CD1c-positive myeloid dendritic cell (primary cell): Measurements from ENCODE around the gene ASF1B.
"Not testable (repeated sequence)": the region's sequence is repeated elsewhere in the genome, so short reads cannot be mapped to it uniquely, and the experiment has no call there.

Experiments used
- DNase-seq: peaks from one replicate; pipeline ENCODE4 v3.0.0-alpha.2; 2016; ENCODE audit errors: extremely low spot score

Gene ASF1B

GRCh38 chr19:14136509-14137281 lies at the start of gene ASF1B:
TSS of gene ASF1B (minus strand) at chr19:14136589. CDS start at chr19:14136456, 133 bp downstream.
- DNase-seq: peak; percentile 99

- not testable (repeated sequence) for DNase-seq
These were observed 49.3 kb upstream of the ASF1B start for GRCh38 chr19:14185691-14186090.

- no peak for DNase-seq
These were observed 48.8 kb upstream of the ASF1B start for GRCh38 chr19:14185158-14185557.

GRCh38 chr19:14183741-14184350 lies 47.5 kb upstream of the ASF1B start:
- no peak for DNase-seq

GRCh38 chr19:14182476-14182875 lies 46.1 kb upstream of the ASF1B start:
- no peak for DNase-seq

- no peak for DNase-seq
These were observed 45.5 kb upstream of the ASF1B start for GRCh38 chr19:14181906-14182305.

GRCh38 chr19:14181199-14181598 lies 44.8 kb upstream of the ASF1B start:
- not testable (repeated sequence) for DNase-seq

- no peak for DNase-seq
These were observed 41.2 kb upstream of the ASF1B start for GRCh38 chr19:14177496-14178074.

- DNase-seq: no peak
These were observed 39.0 kb upstream of the ASF1B start for GRCh38 chr19:14175351-14175792.

- no peak for DNase-seq
These were observed 38.5 kb upstream of the ASF1B start for GRCh38 chr19:14174883-14175282.

- DNase-seq: no peak
These were observed 32.6 kb upstream of the ASF1B start for GRCh38 chr19:14168993-14169392.

GRCh38 chr19:14168259-14168972 lies 32.0 kb upstream of the ASF1B start:
- DNase-seq: no peak

- DNase-seq: peak; percentile 44
These were observed 31.3 kb upstream of the ASF1B start for GRCh38 chr19:14167576-14168138.

GRCh38 chr19:14166999-14167575 lies 30.7 kb upstream of the ASF1B start:
- no peak for DNase-seq

- DNase-seq: no peak
These were observed 29.8 kb upstream of the ASF1B start for GRCh38 chr19:14165990-14166830.

- DNase-seq: no peak
These were observed 28.5 kb upstream of the ASF1B start for GRCh38 chr19:14164724-14165493.

- DNase-seq: no peak
These were observed 27.7 kb upstream of the ASF1B start for GRCh38 chr19:14164082-14164481.

GRCh38 chr19:14162871-14163297 lies 26.5 kb upstream of the ASF1B start:
- DNase-seq: no peak

- DNase-seq: no peak
These were observed 24.9 kb upstream of the ASF1B start for GRCh38 chr19:14161305-14161704.
